GDM1 (cell line): ENCODE data around the gene ZNF462.
A peak's percentile ranks its signal among the peaks of the same experiment; 100 is the strongest.
"Not testable (repeated sequence)": the region's sequence is repeated elsewhere in the genome, so short reads cannot be mapped to it uniquely, and the experiment has no call there.

Experiments
- DNase-seq: peaks from one replicate; lab custom pipeline; 2025; lab: John Stamatoyannopoulos, UW

Gene ZNF462

GRCh38 chr9:106862821-106863720, at the start of gene ZNF462:
Gene ZNF462, plus strand, starts transcription at chr9:106863166. Its CDS starts 60,218 bp downstream, at chr9:106923384.
- peak; percentile 64 for DNase-seq

- no peak for DNase-seq
These were observed 46.4 kb upstream of the ZNF462 start for GRCh38 chr9:106816524-106816923.

- DNase-seq = no peak
These were observed 44.9 kb upstream of the ZNF462 start for GRCh38 chr9:106818034-106818433.

GRCh38 chr9:106820866-106821265, 42.1 kb upstream of the ZNF462 start:
- DNase-seq = no peak

GRCh38 chr9:106828070-106828469, 34.9 kb upstream of the ZNF462 start:
- no peak for DNase-seq

- no peak for DNase-seq
These were observed 34.0 kb upstream of the ZNF462 start for GRCh38 chr9:106828965-106829364.

- DNase-seq = no peak
These were observed 33.1 kb upstream of the ZNF462 start for GRCh38 chr9:106829666-106830408.

GRCh38 chr9:106830527-106831150, 32.3 kb upstream of the ZNF462 start:
- DNase-seq = no peak

GRCh38 chr9:106834888-106835287, 28.1 kb upstream of the ZNF462 start:
- DNase-seq = no peak

GRCh38 chr9:106835840-106836239, 27.1 kb upstream of the ZNF462 start:
- DNase-seq = no peak

GRCh38 chr9:106843371-106843770, 19.6 kb upstream of the ZNF462 start:
- no peak for DNase-seq

GRCh38 chr9:106846307-106846706, 16.7 kb upstream of the ZNF462 start:
- DNase-seq = no peak

- DNase-seq = no peak
These were observed 16.1 kb upstream of the ZNF462 start for GRCh38 chr9:106846857-106847256.

- DNase-seq = not testable (repeated sequence)
These were observed 11.3 kb upstream of the ZNF462 start for GRCh38 chr9:106851640-106852039.

GRCh38 chr9:106857811-106858470, 5.0 kb upstream of the ZNF462 start:
- no peak for DNase-seq

- no peak for DNase-seq
These were observed 2.8 kb upstream of the ZNF462 start for GRCh38 chr9:106859957-106860720.

- no peak for DNase-seq
These were observed 2.0 kb upstream of the ZNF462 start for GRCh38 chr9:106860721-106861639.

GRCh38 chr9:106861640-106862109, 1.3 kb upstream of the ZNF462 start:
- no peak for DNase-seq

GRCh38 chr9:106862110-106862820, 701 bp upstream of the ZNF462 start:
- peak; percentile 64 for DNase-seq
